ENCODE data around the gene SLC25A25.

SLC25A25 gene

DNA sequence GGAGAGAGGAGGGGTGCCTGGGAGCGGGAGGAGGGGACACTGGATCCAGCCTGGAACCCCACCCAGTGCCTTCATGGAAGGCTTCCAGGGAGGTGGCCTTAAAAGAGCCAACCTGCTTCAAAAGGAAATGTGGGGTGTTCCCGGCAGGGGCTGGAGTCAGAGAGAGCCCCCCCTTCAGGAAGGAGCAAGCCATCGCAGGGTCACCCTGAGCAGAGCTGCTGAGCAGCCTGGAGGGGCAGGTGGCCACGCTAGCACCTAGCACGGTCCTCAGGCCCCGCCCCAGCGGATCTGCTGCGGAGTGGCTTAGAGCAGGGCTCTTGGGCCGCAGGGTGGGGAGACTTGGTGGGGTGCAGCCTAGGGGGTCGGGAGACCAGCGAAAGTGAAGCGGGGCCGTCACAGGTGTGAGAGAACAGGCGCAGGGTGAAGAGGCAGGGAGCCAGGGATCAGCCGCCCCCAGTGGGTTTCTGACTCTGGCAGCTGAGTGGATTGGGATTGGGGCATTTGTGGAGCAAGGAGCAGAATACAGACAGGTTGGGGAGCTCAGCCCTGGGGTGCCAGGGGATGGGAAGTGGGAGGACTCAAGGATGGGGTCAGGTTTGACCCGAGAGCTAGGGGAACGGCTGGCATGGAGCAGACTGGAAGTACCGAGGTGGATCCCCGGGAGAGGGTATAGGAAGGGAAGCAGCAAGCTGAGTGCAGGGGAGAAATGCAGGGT lies 82.7 kb downstream of the SLC25A25 start:
- no peak for DNase-seq (ENCODE audit: low read depth)
- H3K4me3 ChIP-seq (ENCODE audit: low read length): no peak overlapping the region
- TF ChIP-seq, protein P1, sequence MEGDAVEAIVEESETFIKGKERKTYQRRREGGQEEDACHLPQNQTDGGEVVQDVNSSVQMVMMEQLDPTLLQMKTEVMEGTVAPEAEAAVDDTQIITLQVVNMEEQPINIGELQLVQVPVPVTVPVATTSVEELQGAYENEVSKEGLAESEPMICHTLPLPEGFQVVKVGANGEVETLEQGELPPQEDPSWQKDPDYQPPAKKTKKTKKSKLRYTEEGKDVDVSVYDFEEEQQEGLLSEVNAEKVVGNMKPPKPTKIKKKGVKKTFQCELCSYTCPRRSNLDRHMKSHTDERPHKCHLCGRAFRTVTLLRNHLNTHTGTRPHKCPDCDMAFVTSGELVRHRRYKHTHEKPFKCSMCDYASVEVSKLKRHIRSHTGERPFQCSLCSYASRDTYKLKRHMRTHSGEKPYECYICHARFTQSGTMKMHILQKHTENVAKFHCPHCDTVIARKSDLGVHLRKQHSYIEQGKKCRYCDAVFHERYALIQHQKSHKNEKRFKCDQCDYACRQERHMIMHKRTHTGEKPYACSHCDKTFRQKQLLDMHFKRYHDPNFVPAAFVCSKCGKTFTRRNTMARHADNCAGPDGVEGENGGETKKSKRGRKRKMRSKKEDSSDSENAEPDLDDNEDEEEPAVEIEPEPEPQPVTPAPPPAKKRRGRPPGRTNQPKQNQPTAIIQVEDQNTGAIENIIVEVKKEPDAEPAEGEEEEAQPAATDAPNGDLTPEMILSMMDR (conservative IDR thresholded peaks at IDR 0.05; ENCODE audit: low read length): peak; percentile 11; the same call in 1 of the 2 replicates

DNA sequence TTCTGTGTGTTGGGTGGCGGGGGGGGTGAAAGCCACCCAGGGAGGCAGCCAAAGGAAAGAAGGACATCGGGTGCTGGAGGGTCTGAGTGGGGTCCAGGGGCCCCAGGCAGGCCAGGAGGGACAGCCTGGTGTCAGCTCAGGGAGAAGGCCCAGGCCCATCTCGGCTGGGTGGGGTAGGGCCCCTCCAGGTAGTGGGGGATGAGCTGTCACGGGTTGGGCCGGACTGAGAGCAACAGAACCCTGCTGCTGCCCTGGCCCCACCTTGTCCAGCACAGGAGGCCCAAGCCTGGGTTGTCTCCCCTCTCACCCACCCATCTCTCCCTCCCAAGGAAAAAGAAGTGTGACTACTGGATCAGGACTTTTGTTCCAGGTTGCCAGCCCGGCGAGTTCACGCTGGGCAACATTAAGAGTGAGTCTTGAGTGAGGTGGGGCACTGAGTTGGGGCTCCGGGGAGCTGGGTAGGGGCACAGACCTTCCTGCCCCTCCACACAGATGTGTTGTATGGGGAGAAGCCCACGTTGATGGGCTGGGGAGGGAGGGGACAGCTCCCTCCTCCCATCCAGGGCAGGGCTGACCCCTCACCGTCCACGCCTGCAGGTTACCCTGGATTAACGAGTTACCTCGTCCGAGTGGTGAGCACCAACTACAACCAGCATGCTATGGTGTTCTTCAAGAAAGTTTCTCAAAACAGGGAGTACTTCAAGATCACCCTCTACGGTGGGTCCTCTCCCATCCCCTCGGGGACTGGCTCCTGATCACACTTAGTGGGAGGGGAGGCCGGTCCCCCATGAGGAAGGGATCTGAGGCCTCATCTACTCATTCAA lies 83.5 kb downstream of the SLC25A25 start:
- no peak for DNase-seq (ENCODE audit: low read depth)
- H3K4me3 ChIP-seq (ENCODE audit: low read length): no peak overlapping the region
- TF ChIP-seq, protein P1 (conservative IDR thresholded peaks at IDR 0.05; ENCODE audit: low read length): no peak

DNA sequence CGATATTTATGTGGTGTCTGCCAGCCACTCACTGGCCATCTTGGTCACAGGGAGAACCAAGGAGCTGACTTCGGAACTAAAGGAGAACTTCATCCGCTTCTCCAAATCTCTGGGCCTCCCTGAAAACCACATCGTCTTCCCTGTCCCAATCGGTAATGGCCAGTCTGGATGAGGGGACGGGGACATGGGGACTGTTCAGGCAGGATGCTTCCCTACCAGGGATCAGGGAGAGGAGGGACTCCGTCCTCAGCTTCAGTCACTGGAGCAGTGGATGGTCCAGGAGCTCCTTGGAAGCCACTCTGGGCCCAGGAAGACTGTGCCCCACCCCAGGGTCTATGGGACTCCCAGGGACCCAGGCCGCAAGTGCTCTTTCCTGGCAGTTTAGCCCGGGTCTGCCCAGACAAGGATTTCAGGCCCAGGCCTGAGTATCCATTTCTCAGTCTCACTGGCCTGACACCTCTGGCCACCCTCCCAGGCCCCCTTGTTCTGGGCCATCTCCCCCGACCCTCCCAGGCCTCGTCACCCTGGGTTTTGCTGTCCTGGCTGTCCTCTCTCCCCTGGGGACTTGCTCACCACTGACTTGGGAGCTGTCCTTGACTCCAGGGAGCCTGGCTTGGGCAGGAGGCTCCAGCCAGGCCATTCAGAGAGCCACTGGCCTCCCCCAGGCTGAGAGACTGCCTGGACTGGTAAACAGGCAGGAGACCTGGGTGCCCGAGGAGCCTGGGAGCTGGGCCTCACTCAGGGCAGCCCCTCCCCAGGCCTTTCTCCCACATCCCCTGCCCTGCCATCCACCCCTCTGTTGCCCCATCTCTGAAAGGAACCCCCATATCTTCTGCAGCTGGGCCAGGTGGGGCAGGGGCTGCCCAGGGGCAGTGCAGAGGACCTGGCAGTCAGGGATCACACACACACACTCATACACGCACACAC lies 84.4 kb downstream of the SLC25A25 start:
- no peak for DNase-seq (ENCODE audit: low read depth)
- TF ChIP-seq, protein P1 (conservative IDR thresholded peaks at IDR 0.05; ENCODE audit: low read length): no peak
- no peak overlapping the region for H3K4me3 ChIP-seq (ENCODE audit: low read length)

DNA sequence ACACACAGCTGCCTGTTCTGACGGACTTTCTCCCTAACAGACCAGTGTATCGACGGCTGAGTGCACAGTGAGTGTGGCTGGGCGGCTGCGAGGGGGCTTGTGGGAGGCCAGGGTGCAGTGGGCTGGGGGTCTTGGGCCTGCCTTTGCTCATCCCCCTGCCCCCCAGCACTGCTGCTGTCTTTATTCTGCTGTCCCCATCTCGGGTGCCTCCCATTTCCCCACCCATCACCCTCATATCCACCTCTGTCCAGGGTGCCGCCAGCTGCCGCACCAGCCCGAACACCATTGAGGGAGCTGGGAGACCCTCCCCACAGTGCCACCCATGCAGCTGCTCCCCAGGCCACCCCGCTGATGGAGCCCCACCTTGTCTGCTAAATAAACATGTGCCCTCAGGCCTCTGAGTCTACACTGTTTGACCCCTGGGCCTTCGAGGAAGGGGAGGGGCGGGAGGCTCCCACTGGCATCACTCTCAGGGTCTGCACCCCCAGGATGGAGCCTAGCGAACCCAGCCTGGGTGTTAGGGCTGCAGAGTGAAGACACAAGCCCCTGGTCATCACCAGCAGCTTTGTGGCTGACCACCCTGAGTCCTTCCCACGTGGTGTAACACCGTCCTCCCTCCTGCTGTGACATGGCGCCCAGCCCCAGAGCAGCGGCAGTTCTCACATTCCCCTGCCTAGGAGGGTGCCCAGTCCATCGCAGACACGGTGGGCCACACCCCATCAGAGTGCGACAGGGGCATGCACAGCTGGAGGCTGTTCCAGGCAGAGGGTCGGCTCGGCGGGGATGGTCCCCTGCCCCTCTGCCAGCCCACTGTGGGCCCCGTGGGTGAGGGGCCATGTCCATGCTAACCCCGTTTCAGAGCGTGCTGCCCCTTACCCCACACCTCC lies 85.3 kb downstream of the SLC25A25 start:
- TF ChIP-seq, protein P1 (conservative IDR thresholded peaks at IDR 0.05; ENCODE audit: low read length): no peak
- H3K4me3 ChIP-seq (ENCODE audit: low read length): no peak overlapping the region
- no peak for DNase-seq (ENCODE audit: low read depth)

DNA sequence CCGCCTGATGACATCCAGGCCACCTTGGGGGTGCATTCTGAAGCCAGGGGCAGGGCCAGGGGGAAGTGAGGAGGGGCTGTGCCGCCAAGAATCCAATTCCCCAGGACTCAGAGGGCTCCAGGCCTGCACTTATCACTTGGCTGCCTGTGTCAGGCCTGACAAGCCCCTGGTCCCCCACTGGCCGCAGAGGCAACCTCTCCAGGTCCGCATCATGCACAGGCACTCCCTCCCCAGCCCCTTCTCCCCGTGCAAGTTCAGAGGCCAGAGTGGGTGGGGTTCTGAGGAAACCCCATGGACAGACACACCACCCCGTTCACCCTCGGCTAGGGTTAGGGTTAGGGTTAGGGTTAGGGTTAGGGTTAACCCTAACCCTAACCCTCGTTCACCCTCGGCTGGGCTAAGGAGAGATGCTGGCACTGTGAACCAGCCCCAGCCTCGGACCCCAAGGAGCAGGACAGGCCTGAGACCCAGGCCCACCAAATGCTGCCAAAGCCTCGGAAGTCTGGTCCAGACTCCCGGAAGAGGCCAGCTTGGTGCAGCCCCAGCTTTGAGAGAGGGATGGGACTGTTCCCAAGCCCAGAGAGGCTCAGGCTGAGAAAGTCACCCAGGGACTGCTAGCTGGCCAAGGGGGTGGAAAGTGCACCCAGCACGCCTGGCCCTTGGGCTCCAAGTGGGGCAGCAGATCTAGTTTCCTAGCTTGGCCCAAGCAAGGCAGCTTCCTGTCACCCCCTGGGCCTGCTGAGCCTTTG lies 86.1 kb downstream of the SLC25A25 start:
- DNase-seq (ENCODE audit: low read depth): no peak
- TF ChIP-seq, protein P1 (conservative IDR thresholded peaks at IDR 0.05; ENCODE audit: low read length): no peak
- no peak overlapping the region for H3K4me3 ChIP-seq (ENCODE audit: low read length)
